HG03342 (cell line): ENCODE data around the gene USP49.
A peak's percentile ranks its signal among the peaks of the same experiment; 100 is the strongest.
"Not testable (repeated sequence)": the region's sequence is repeated elsewhere in the genome, so short reads cannot be mapped to it uniquely, and the experiment has no call there.

Source experiments
- ATAC-seq: cut with Tn5 transposase; IDR thresholded peaks from one replicate; pipeline ENCODE4 v1.9.1; 2021; ENCODE audit warnings: mild to moderate bottlenecking, moderate library complexity; ENCODE audit not compliant: unreplicated experiment

USP49 gene

DNA sequence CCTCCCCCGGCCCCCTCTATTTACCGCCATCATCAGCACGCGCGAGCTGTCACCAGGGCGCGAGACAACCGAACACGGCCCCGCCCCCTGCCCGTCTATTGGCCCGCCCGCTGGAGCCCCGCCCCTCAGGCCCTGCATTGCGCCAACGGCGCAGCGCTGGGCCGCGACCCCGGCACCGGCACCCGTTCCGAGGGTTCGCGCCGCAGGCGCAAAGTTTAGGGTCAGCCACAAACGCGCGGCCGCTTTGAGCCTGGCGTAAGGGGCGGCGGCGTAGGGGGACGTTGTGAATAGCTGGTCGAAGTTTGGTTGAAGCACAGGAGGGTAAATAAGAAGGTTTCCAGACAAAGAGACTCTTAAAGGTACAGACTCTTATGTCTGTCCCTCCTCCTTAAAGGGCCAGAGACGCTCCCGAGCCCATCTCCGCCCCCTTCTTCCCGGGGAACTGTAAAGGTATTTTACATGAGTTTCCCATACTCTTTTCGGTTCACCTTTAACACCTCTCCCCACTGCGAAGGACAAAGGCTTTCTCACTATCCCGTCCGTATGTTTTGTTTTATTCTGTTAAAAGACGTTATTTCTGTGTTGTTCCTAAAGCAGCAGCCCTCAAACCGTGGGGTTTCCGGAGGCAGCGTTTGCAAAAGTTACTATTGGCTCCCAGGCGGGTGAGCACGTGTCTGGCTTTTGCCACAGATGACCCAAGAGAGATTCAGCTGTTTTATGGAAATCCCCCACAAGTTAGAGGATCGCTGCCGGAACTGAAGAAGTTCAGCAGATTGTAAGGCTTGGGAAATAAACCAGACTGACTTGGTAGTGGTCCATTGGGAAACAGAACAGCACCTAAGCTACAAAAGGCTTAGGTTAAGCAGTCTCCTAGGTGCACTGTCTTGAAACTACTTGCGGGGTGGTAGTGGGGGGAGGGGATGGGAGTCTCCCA is at the start of gene USP49:
Gene USP49 (minus strand): TSS at position 76 of the 934 bp plus-strand sequence. CDS start 88,392 bp downstream, outside the sequence.
- ATAC-seq = peak; percentile 72

DNA sequence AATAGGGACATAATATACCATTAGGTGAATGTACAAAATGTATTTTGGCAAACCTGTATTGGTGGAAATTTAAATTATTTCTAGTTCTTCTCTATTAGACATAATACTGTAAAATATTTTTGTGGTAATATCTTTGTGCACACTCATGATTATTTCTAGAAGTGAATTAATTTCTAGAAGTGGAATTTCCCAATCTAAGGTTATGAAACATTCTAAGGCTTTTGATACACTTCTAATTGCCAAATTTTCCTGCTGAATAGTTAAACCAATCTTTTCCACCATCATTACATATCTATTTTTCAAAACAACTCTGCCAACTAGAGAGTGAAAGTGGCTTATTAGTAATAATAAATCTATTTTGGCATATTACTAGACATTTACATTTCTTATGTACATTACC is 48.3 kb upstream of the USP49 start:
- no peak for ATAC-seq

DNA sequence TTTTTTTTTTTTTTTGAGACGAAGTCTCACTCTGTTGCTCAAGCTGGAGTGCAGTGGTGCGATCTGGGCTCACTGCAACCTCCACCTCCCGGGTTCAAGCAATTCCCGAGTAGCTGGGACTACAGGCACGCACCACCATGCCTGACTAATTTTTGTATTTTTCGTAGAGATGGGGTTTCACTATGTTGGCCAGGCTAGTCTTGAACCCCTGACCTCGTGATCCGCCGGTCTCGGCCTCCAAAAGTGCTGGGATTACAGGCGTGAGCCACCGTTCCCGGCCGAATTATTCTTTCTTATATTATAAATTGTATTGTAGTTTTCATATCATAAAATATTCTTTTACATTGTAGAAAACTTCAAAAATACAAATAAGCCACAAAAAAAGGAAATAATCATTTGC is 47.7 kb upstream of the USP49 start:
- ATAC-seq = not testable (repeated sequence)

DNA sequence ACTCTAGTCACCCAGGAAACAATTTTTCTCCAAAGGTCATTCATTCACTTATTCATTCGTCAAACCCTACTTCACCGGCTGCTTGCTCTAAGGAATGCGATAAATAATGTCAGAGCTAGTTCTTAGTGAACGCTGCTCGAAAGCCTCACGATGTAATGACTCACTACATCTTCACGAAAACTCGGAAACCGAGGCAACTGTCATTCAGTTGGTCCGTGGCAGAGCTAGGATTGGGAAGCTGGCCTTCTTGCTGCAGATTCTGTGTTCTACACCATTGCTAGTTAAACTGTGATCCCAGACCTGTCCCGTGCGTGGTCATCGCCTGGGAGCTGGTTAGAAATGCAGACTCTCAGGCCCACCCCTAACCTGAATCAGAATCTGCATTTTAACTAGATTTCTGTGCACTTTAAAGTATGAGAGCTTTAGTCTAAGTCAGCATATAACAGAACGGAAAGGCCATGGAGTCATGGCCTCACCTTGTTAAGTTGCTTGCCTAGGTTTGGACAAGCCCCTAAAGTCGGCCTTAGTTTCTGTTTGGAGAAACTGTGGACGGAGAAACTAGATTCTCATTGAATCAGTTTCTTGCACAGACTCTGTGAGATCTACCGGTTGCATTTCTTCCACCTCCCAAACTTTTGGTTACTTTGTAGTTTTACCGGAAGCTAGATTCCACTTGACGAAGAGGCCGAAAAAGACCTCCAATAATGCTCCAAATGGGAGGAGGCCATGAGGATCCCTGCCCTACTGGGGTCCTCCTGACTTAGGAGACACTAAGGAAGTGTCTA is 47.1 kb upstream of the USP49 start:
- peak; percentile 14 for ATAC-seq

DNA sequence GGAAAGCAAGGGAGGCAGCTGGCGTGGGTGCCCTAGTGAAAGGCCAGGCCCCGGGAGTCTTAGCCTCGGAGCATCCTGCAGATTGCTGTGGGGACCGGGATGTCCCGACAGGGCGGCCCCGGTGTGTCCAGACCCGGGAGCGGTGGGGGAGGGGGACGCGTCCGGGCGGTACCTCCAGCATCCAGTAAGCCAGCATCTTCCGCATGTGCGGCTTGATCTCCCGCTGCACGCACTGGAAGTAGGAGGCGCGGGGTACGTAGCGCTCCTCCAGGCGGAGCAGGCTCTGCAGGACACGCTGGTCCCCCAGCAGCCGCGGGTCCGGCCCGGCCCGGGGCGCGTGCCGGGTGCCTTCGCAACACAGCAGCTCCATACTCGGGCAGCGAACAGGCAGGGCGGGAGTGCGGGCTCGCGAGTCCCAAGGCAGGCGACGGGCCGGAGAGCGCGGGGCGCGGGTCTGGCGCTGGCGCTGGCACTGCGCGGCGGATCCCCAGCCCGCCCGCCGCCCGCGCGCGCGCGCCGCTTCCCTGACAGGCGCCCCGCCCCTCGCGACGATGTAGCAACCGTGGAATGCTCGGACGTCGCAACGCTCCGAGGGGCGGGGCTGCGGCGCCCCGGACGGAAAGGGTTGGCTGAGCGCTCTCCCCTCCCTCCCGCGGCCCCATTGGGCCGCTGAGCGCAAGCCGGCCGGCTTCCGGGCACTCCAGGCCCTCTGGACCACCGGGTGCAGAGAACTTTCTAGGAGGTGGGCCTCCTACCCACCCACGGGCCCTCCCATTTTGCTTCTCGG is 46.3 kb upstream of the USP49 start, which contains the start of gene CCND3:
Gene CCND3 (minus strand): TSS at position 529 of the 787 bp plus-strand sequence. CDS start 159 bp downstream, at position 370.
- ATAC-seq = peak; percentile 88

DNA sequence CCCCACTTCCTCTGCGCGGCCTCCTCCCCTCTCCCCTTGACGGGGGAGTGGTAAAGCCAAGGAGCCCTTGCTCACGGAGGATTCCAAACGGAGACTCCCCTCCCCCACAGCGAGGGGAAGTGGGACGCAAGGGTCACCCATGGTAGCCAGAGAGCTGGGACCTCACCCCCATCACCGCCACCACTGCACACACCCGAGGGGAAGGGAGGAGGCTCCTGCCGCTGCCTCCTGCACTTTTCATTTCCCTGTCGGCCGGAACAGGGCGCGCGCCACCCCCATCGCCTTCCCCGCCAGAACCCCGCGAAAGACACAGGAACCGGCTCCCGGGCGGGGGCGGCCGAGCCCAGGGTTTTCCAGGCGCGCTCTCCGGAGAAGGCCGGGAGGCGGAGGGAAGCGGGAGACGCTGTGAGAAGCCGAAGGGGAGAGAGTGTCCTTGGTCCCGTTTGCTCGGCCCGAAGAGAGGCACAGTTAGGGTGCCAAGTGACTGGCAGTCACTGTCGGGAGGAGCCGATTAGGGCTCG is 45.6 kb upstream of the USP49 start:
- no peak for ATAC-seq

- no peak for ATAC-seq
These were observed 44.9 kb upstream of the USP49 start for GRCh38 chr6:41939848-41940758.

DNA sequence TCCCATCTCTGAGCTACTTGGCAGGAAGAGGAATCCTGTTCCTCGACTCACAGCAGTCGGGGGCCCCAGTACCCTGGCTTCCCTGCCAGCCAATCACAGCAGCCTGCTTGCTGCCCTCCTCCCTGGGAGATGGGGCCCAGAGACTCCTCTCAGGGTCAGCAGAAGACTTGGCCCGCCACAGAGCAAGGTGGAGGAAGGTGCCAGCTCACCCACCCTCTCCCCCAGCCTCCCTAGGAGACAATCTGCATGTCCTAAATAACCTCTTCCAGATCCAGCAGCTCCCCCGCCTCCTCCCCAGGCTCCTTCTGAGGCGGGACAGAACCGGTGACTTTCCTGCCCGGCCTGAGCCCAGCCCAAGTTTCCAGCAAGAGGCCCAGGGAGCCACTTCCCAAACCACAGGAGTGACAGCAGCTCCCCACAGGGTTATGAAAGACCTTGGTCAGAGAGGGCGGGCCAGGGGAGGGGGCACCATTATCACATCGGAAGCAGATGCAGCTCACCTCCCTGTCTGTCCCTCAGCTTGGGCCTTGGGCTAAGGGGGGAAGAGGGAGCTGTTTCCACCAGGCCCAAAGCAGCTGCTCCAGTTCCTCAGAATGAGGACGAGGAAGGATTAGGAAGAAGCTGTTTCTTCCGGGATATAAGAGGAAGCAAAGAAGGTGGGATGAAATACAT is 44.1 kb upstream of the USP49 start:
- ATAC-seq = no peak

DNA sequence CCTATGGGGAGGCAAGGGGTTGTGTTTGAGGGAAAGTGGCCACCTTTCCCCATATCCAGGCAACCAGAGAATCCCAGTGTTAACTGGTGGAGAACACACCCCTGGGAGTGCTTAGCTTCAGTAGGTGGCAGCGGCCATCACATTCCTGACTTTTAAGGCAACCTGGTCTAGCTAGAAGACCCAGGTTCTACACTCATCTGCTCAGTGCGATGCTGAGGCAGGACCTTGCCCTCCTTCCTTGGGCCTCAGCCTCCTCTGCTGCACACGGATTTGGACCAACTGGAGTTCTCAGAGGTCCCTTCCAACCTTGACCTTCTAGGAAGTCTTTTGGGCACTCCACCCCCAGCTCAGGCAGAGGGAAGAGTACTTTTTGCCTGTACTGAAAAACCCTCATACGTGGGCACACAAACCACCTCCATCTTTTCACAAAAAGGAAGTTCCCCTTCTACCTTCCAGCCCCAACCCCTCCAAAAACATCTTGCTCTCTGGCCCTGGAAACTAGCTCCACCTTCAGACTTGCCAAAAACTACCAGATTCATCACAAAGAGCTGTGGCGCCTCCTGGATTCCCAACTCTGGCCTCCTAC is 43.5 kb upstream of the USP49 start:
- no peak for ATAC-seq

GRCh38 chr6:41937861-41938574 is 42.8 kb upstream of the USP49 start:
- no peak for ATAC-seq

- no peak for ATAC-seq
These were observed 42.3 kb upstream of the USP49 start for GRCh38 chr6:41937472-41937860.

DNA sequence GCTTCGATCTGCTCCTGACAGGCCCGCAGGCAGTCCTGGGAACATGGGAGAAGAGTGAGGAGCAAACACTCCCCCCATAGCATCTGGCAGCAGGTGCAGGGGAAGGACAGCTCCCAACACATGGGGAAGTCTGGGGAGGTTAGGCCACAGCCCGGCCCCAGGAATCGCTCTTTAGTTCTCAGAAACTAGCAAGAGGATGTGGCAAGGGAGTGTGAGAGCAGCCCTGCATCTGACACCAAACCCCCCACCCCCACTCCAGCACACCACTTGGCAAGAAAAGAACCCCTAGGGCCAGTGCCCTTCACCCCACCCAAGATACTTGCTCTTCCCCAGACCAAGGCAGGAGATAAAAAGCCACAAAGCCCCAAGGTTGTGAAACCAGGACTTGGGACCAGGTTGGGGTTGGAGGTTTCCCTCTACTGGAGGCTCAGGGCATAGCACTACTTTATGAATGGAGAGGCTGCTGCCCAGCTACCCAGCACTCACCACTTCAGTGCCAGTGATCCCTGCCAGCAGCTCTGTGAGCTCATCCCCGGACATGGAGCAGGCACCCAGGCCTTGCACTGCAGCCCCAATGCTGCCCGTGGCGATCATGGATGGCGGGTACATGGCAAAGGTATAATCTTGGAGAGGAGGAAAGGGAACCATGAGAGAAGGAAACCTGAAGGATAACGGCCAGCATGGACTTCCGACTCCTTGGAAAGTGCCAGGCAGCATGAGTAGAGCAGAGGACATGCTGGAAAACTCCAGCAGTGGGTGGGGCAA is 41.1 kb upstream of the USP49 start:
- ATAC-seq = peak; percentile 48

DNA sequence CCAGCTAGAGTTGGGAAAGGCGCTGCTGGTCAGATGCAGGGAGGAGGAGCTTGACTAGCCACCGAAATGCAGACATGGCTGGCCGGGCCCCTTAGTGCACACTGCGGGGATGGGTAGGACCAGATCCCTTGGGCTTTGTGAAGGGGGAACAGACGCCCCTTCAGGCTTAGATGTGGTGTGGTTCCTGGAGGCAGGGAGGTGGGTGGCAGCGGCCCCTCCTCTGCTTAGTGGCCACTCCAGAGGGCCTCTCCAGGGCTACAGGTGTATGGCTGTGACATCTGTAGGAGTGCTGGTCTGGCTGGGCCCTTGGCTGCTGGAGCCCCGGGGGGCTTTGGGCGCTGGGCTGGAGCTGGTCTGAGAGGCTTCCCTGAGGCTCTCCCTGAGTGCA is 40.5 kb upstream of the USP49 start:
- no peak for ATAC-seq

GRCh38 chr6:41935193-41935574 is 40.0 kb upstream of the USP49 start:
- no peak for ATAC-seq

GRCh38 chr6:41934278-41935192 is 39.4 kb upstream of the USP49 start:
- no peak for ATAC-seq

GRCh38 chr6:41932378-41932777 is 37.2 kb upstream of the USP49 start:
- ATAC-seq = no peak
